Measurements from ENCODE around the gene SYDE1.
"Not testable (repeated sequence)": the region's sequence is repeated elsewhere in the genome, so short reads cannot be mapped to it uniquely, and the experiment has no call there.

SYDE1 gene

DNA sequence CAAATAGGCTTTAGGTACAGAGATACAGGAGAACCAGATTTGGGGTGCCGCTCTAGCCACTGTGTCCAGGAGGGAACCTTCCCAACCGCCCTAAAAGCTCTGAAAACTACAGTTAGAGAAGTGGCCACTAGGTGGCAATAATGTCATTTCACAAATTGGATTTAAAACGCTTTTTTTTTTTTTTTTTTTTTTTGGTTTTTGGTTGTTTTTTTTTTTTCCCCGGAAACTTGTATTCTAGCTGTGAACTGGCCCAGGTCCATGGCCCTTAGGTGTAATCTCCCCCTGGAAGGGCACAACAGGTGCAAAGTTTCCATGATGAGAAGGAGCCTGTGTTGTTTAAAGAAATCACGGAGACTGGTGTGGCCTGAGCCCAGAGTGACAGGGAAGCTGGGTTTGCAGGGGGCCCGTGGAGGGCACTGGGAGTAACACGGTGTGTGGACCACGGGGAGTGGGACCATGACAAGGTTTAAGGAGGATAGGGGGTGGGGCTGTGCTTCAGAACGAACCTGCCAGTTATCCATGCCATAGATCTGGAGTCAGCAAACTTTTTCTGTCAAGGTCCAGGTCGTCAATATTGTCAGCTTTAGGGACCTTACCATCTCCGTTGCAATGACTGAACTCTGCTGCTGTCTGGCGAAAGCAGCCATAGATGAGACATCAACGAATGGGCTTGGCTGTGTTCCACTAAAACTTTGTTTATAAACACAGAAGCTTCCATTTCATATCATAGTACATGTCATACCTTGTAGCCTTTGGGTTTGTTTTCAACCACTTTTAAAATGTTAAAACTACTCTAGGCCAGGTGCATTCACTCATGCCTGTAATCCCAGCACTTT is 15.1 kb upstream of the SYDE1 start:
- Histone ChIP-seq H3K27ac (ENCODE audit: low read depth, low read length, severe bottlenecking) (no peak overlapping the region), H3K9me3 (ENCODE audit: control insufficient read depth, low read length) (no peaks in the 10 kb centered on the region), H3K36me3 (ENCODE audit: control insufficient read depth, insufficient read depth, low read length) (no peaks in the 10 kb centered on the region), H3K4me3 (ENCODE audit: extremely low read depth, insufficient read depth, low read length, poor library complexity, severe bottlenecking) (no peak overlapping the region), H3K4me1 (ENCODE audit: control insufficient read depth, insufficient read depth, low read length, poor library complexity, severe bottlenecking) (no peaks in the 10 kb centered on the region)
- WGBS, 2 experiments (ENCODE audit: insufficient coverage in 2 of 2), result 66 to 69% methylated on average over 9 to 10 of the region's 13 CpGs

DNA sequence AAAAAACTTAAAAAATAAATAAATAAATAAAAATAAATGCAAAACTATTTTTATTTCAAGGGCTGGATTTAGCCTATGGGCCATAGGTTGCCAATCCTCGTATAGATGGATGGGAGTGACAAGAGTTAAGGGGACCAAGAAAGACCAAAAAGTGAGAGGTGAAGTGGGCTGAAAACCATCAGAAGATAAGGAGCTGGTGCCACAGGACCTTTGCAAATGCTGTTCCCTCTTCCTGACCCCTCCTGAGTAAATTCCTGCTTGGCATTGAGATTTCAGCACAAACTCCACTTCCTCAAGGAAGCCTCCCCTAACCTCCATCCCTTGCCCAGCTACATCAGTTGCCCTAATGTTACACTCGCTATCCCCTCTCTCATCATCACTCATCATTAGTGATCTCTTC is 14.2 kb upstream of the SYDE1 start:
- 63 to 70% methylated on average over 1 of the region's 2 CpGs for WGBS, 2 experiments (ENCODE audit: insufficient coverage in 2 of 2)
- Histone ChIP-seq H3K36me3 (ENCODE audit: control insufficient read depth, insufficient read depth, low read length) (no peaks in the 10 kb centered on the region), H3K4me1 (ENCODE audit: control insufficient read depth, insufficient read depth, low read length, poor library complexity, severe bottlenecking) (no peaks in the 10 kb centered on the region), H3K4me3 (ENCODE audit: extremely low read depth, insufficient read depth, low read length, poor library complexity, severe bottlenecking) (no peak overlapping the region), H3K9me3 (ENCODE audit: control insufficient read depth, low read length) (no peaks in the 10 kb centered on the region), H3K27ac (ENCODE audit: low read depth, low read length, severe bottlenecking) (no peak overlapping the region)

DNA sequence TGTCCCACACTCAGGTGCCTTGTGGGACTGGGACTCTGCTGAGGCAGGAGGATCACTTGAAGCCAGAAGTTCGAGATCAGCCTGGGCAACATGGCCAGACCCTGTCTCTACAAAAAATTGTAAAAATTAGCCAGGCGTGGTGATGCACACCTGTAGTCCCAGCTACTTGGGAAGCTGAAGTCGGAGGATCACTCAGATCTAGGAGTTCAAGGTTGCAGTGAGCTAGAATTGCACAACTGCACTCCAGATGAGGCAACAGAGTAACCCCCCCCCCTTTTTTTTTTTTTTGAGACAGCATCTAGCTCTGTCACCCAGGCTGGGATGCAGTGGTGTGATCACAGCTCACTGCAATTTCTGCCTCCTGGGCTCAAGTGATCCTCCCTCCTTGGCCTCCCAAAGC is 11.0 kb upstream of the SYDE1 start:
- no peaks in the 10 kb centered on the region for H3K4me1 ChIP-seq (ENCODE audit: control insufficient read depth, insufficient read depth, low read length, poor library complexity, severe bottlenecking)
- H3K9me3 ChIP-seq (ENCODE audit: control insufficient read depth, low read length), result no peaks in the 10 kb centered on the region
- H3K27ac ChIP-seq (ENCODE audit: low read depth, low read length, severe bottlenecking), result no peak overlapping the region
- WGBS, 2 experiments (ENCODE audit: insufficient coverage in 2 of 2), result 82 to 89% methylated on average over 3 of the region's 3 CpGs
- no peak overlapping the region for H3K4me3 ChIP-seq (ENCODE audit: extremely low read depth, insufficient read depth, low read length, poor library complexity, severe bottlenecking)
- no peaks in the 10 kb centered on the region for H3K36me3 ChIP-seq (ENCODE audit: control insufficient read depth, insufficient read depth, low read length)

DNA sequence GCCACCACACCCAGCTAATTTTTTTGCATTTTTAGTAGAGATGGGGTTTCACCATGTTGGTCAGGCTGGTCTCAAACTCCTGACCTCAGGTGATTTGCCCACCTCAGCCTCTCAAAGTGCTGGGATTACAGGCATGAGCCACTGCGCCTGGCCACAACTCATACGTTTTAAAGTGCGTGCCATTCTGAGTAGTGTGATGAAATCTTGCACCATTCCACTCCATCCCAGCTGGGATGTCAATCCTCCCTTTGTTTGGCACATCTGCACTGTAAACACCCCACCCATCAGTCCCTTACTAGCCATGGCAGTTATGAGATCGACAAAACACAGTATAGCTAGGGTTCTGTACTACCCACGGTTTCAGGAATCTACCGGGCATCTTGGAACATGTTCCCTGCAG is 9.2 kb upstream of the SYDE1 start:
- H3K27ac ChIP-seq (ENCODE audit: low read depth, low read length, severe bottlenecking); H3K4me3 ChIP-seq (ENCODE audit: extremely low read depth, insufficient read depth, low read length, poor library complexity, severe bottlenecking); H3K4me1 ChIP-seq (ENCODE audit: control insufficient read depth, insufficient read depth, low read length, poor library complexity, severe bottlenecking); H3K36me3 ChIP-seq (ENCODE audit: control insufficient read depth, insufficient read depth, low read length); H3K9me3 ChIP-seq (ENCODE audit: control insufficient read depth, low read length): not testable (repeated sequence)
- 79 to 95% methylated on average over 3 to 5 of the region's 6 CpGs for WGBS, 2 experiments (ENCODE audit: insufficient coverage in 2 of 2)

- Histone ChIP-seq H3K4me1 (ENCODE audit: control insufficient read depth, insufficient read depth, low read length, poor library complexity, severe bottlenecking) (no peaks in the 10 kb centered on the region), H3K4me3 (ENCODE audit: extremely low read depth, insufficient read depth, low read length, poor library complexity, severe bottlenecking) (no peak overlapping the region), H3K9me3 (ENCODE audit: control insufficient read depth, low read length) (peaks cover 1% of the 10 kb centered on the region), H3K36me3 (ENCODE audit: control insufficient read depth, insufficient read depth, low read length) (no peaks in the 10 kb centered on the region), H3K27ac (ENCODE audit: low read depth, low read length, severe bottlenecking) (no peak overlapping the region)
- WGBS, 2 experiments (ENCODE audit: insufficient coverage in 2 of 2), result 86 to 87% methylated on average over 9 of the region's 10 CpGs
These were observed 8.7 kb upstream of the SYDE1 start for GRCh38 chr19:15098460-15098859.

GRCh38 chr19:15099017-15099582 is 8.1 kb upstream of the SYDE1 start:
- Histone ChIP-seq H3K4me3 (ENCODE audit: extremely low read depth, insufficient read depth, low read length, poor library complexity, severe bottlenecking) (no peak overlapping the region), H3K27ac (ENCODE audit: low read depth, low read length, severe bottlenecking) (no peak overlapping the region), H3K36me3 (ENCODE audit: control insufficient read depth, insufficient read depth, low read length) (no peaks in the 10 kb centered on the region), H3K9me3 (ENCODE audit: control insufficient read depth, low read length) (peaks cover 4% of the 10 kb centered on the region), H3K4me1 (ENCODE audit: control insufficient read depth, insufficient read depth, low read length, poor library complexity, severe bottlenecking) (no peaks in the 10 kb centered on the region)
- 40% methylated on average over 1 of the region's 3 CpGs; no CpG with 5 or more reads in 1 of the 2 experiments for WGBS, 2 experiments (ENCODE audit: insufficient coverage in 2 of 2)

- Histone ChIP-seq H3K4me1 (ENCODE audit: control insufficient read depth, insufficient read depth, low read length, poor library complexity, severe bottlenecking) (no peaks in the 10 kb centered on the region), H3K4me3 (ENCODE audit: extremely low read depth, insufficient read depth, low read length, poor library complexity, severe bottlenecking) (no peak overlapping the region), H3K27ac (ENCODE audit: low read depth, low read length, severe bottlenecking) (no peak overlapping the region), H3K36me3 (ENCODE audit: control insufficient read depth, insufficient read depth, low read length) (no peaks in the 10 kb centered on the region), H3K9me3 (ENCODE audit: control insufficient read depth, low read length) (peaks cover 4% of the 10 kb centered on the region)
- WGBS, 2 experiments (ENCODE audit: insufficient coverage in 2 of 2), result 63 to 75% methylated on average over 2 to 3 of the region's 3 CpGs
These were observed 5.6 kb upstream of the SYDE1 start for GRCh38 chr19:15101479-15102082.

GRCh38 chr19:15104003-15104402 is 3.2 kb upstream of the SYDE1 start:
- Histone ChIP-seq H3K4me3 (ENCODE audit: extremely low read depth, insufficient read depth, low read length, poor library complexity, severe bottlenecking) (no peak overlapping the region), H3K4me1 (ENCODE audit: control insufficient read depth, insufficient read depth, low read length, poor library complexity, severe bottlenecking) (peaks cover 7% of the 10 kb centered on the region), H3K36me3 (ENCODE audit: control insufficient read depth, insufficient read depth, low read length) (peaks cover 4% of the 10 kb centered on the region), H3K27ac (ENCODE audit: low read depth, low read length, severe bottlenecking) (no peak overlapping the region), H3K9me3 (ENCODE audit: control insufficient read depth, low read length) (peaks cover 4% of the 10 kb centered on the region)
- 80 to 100% methylated on average over 1 of the region's 1 CpG for WGBS, 2 experiments (ENCODE audit: insufficient coverage in 2 of 2)

DNA sequence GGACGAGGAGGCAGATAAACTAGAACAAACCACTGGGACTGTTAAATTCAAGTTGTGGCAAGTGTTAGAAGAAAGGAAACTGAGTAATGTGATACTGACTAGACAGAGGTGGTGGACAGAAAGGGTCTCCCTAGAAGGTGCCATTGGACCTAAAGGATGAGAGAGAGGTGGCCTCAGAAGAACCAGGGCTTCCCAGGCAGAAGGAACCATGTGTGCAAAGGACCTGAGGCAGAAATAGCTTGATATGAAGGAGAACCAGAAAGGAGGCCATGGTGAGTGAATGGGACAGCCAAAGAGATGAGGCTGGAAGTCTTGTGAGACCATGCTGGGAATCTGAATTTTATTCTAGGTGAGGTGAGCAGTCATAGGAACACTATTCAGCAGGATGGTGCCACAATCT is 2.8 kb upstream of the SYDE1 start:
- peaks cover 8% of the 10 kb centered on the region for H3K36me3 ChIP-seq (ENCODE audit: control insufficient read depth, insufficient read depth, low read length)
- WGBS, 2 experiments (ENCODE audit: insufficient coverage in 2 of 2), result 67 to 78% methylated on average over 1 of the region's 1 CpG

DNA sequence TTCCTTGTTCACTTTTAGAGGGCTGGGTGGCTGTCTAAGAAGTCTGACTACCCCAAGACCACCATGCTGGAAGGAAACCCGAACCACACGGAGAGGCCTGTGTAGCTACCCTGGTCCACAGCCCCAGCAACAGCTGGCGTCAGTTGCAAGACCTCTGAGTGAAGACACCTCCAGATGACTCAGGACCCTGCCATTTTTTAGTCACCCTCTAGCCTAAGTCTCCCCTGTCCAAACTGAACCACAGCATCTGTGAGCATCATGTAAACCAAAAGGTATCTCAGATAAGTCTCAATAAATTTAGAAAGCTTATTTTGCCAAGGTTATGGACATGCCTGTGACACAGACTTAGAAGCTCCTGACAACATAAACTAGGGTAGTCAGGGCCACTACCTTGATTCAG is 2.2 kb upstream of the SYDE1 start:
- peaks cover 14% of the 10 kb centered on the region for H3K36me3 ChIP-seq (ENCODE audit: control insufficient read depth, insufficient read depth, low read length)
- H3K27ac ChIP-seq (ENCODE audit: low read depth, low read length, severe bottlenecking), result no peak overlapping the region
- H3K4me1 ChIP-seq (ENCODE audit: control insufficient read depth, insufficient read depth, low read length, poor library complexity, severe bottlenecking), result peaks cover 7% of the 10 kb centered on the region
- 91 to 97% methylated on average over 3 of the region's 3 CpGs for WGBS, 2 experiments (ENCODE audit: insufficient coverage in 2 of 2)
- no peak overlapping the region for H3K4me3 ChIP-seq (ENCODE audit: extremely low read depth, insufficient read depth, low read length, poor library complexity, severe bottlenecking)
- peaks cover 4% of the 10 kb centered on the region for H3K9me3 ChIP-seq (ENCODE audit: control insufficient read depth, low read length)

More for the DNA sequence above, 2.8 kb upstream of the SYDE1 start:
- H3K9me3 ChIP-seq (ENCODE audit: control insufficient read depth, low read length), result peaks cover 4% of the 10 kb centered on the region
- H3K27ac ChIP-seq (ENCODE audit: low read depth, low read length, severe bottlenecking), result no peak overlapping the region
- no peak overlapping the region for H3K4me3 ChIP-seq (ENCODE audit: extremely low read depth, insufficient read depth, low read length, poor library complexity, severe bottlenecking)
- peaks cover 7% of the 10 kb centered on the region for H3K4me1 ChIP-seq (ENCODE audit: control insufficient read depth, insufficient read depth, low read length, poor library complexity, severe bottlenecking)

Measured in mesodermal cell (in vitro differentiated cells).